CD14-positive monocyte (primary cell): Measurements from ENCODE around the gene TRIM33. TPM values are rescaled to one million over a fixed set of nuclear protein-coding genes. Genes with fewer than 3 reads are reported as not detected.
"Not testable (repeated sequence)": the region's sequence is repeated elsewhere in the genome, so short reads cannot be mapped to it uniquely, and the experiment has no call there.

Source experiments
- DNase-seq, 3 donors: peaks; one replicate each; pipeline ENCODE4 v3.0.0-alpha.2; 2011 to 2022
- H2AFZ ChIP-seq: 2 replicates; pipeline ENCODE4 v1.6.0; 2012; ENCODE audit warnings: mild to moderate bottlenecking, low read depth, low read length, inconsistent platforms; ENCODE audit not compliant: insufficient read depth, poor library complexity, severe bottlenecking
- H3K27ac ChIP-seq, 2 donors: 1 replicate in 1 of 2; 2 replicates in 1 of 2; pipeline ENCODE4 v1.5.1; 2012 to 2013; ENCODE audit warnings: low read length in 2 of 2, control low read depth in 1 of 2, inconsistent platforms in 1 of 2, low read depth in 1 of 2, mild to moderate bottlenecking in 1 of 2
- H3K27me3 ChIP-seq, 2 donors: one replicate each; pipeline versions ENCODE4 v1.6.0 to v1.6.1; 2011 to 2013; ENCODE audit warnings: low read length in 2 of 2; ENCODE audit not compliant: control insufficient read depth in 2 of 2, insufficient read depth in 2 of 2
- H3K36me3 ChIP-seq, 2 donors: replicated peaks in 1 of 2; 1 replicate in 1 of 2; 2 replicates in 1 of 2; pipeline versions ENCODE4 v1.5.1 to v1.6.1; 2012 to 2013; ENCODE audit warnings: low read length in 2 of 2, control low read depth in 1 of 2, inconsistent platforms in 1 of 2, mild to moderate bottlenecking in 1 of 2; ENCODE audit not compliant: insufficient read depth in 2 of 2, control insufficient read depth in 1 of 2
- H3K4me1 ChIP-seq, 2 donors: 1 replicate in 1 of 2; 2 replicates in 1 of 2; pipeline versions ENCODE4 v1.5.1 to v1.6.1; 2012 to 2013; ENCODE audit warnings: low read length in 2 of 2, control low read depth in 1 of 2, inconsistent platforms in 1 of 2, mild to moderate bottlenecking in 1 of 2, moderate library complexity in 1 of 2; ENCODE audit not compliant: insufficient read depth in 2 of 2, control insufficient read depth in 1 of 2
- H3K4me2 ChIP-seq: replicated peaks from 2 replicates; pipeline ENCODE3; 2012; ENCODE audit warnings: low read length, moderate library complexity, mild to moderate bottlenecking; ENCODE audit not compliant: poor library complexity, severe bottlenecking; ENCODE audit errors: extremely low read depth
- H3K4me3 ChIP-seq, 3 experiments: fragments of 200-600 bp in 1 of 3; sonication (generic) in 1 of 3; replicated peaks in 1 of 3; 1 replicate in 2 of 3; 2 replicates in 1 of 3; pipeline ENCODE4 v1.5.1; 2011 to 2013; ENCODE audit warnings: low read length in 3 of 3, mild to moderate bottlenecking in 3 of 3, control low read depth in 2 of 3, low read depth in 2 of 3, inconsistent platforms in 1 of 3, moderate library complexity in 1 of 3
- H3K79me2 ChIP-seq: 2 replicates; pipeline ENCODE4 v1.6.0; 2012; ENCODE audit warnings: mild to moderate bottlenecking, control low read depth, inconsistent platforms, low read length, moderate library complexity; ENCODE audit not compliant: insufficient read depth
- H3K9ac ChIP-seq: 2 replicates; pipeline ENCODE4 v1.6.0; 2017; ENCODE audit warnings: low read length, mild to moderate bottlenecking; ENCODE audit not compliant: insufficient read depth, poor library complexity, severe bottlenecking
- H3K9me3 ChIP-seq, 2 donors: replicated peaks in 1 of 2; 1 replicate in 1 of 2; 2 replicates in 1 of 2; pipeline versions ENCODE4 v1.5.1 to v1.6.1; 2012 to 2013; ENCODE audit warnings: low read length in 2 of 2, control low read depth in 1 of 2; ENCODE audit not compliant: control insufficient read depth in 1 of 2, insufficient read depth in 1 of 2
- H4K20me1 ChIP-seq: 2 replicates; pipeline ENCODE4 v1.6.0; 2012; ENCODE audit warnings: mild to moderate bottlenecking, low read length, control low read depth, moderate library complexity; ENCODE audit not compliant: insufficient read depth
- H3K27ac Mint-ChIP-seq, 7 donors: one replicate each; pipeline ENCODE4 v1.8.0; 2020; ENCODE audit warnings: mild to moderate bottlenecking in 7 of 7, mixed read lengths in 7 of 7, moderate library complexity in 6 of 7, inconsistent platforms in 2 of 7
- H3K27me3 Mint-ChIP-seq, 3 donors: one replicate each; pipeline ENCODE4 v1.8.0; 2021 to 2022; ENCODE audit warnings: low read depth in 3 of 3, mild to moderate bottlenecking in 3 of 3, mixed read lengths in 3 of 3, moderate library complexity in 3 of 3, inconsistent platforms in 1 of 3
- H3K36me3 Mint-ChIP-seq, 2 donors: one replicate each; pipeline ENCODE4 v1.8.0; 2020; ENCODE audit warnings: mixed read lengths in 2 of 2, inconsistent platforms in 1 of 2, mild to moderate bottlenecking in 1 of 2
- H3K4me1 Mint-ChIP-seq: one replicate; pipeline ENCODE4 v1.8.0; 2020; ENCODE audit warnings: mild to moderate bottlenecking, mixed read lengths
- H3K4me3 Mint-ChIP-seq, 2 donors: one replicate each; pipeline ENCODE4 v1.8.0; 2020; ENCODE audit warnings: mild to moderate bottlenecking in 2 of 2, mixed read lengths in 2 of 2, moderate library complexity in 1 of 2
- H3K9me3 Mint-ChIP-seq, 7 donors: one replicate each; pipeline ENCODE4 v1.8.0; 2020 to 2022; ENCODE audit warnings: mixed read lengths in 7 of 7, mild to moderate bottlenecking in 6 of 7, moderate library complexity in 6 of 7, inconsistent platforms in 2 of 7
- WGBS: methylation state at CpG from one replicate; pipeline ENCODE4 v1.1.5; 2013; ENCODE audit warnings: missing lambda C conversion rate; ENCODE audit not compliant: insufficient coverage; 5-methylcytosine and 5-hydroxymethylcytosine counted together
- intact Hi-C, 2 donors: fragments of 100-400 bp; cut with micrococcal nuclease; formaldehyde crosslinking; loops; one replicate each; pipeline versions ENCODE4 v1.15.0 to v1.15.1; 2023
- polyA plus RNA-seq, 3 donors: library from polyadenylated mRNA; depleted of rRNA in 1 of 3; unstranded in 2 of 3; stranded (reverse) in 1 of 3; fragments of 300-500 nt in 2 of 3; fragments of >200 nt in 1 of 3; fragmentation: Illumina TruSeq in 2 of 3; gene quantifications; 1 replicate in 2 of 3; 2 replicates in 1 of 3; pipeline ENCODE4 v1.2.3, GENCODE V29; 2012 to 2021
- TF ChIP-seq, protein P1 (sequence below): fragments of 200-600 bp; IDR thresholded peaks from one replicate; pipeline ENCODE4 v1.8.0; 2022; ENCODE audit warnings: antibody characterized with exemption, mild to moderate bottlenecking

TRIM33 gene
- polyA plus RNA-seq, 3 donors = 11.8 to 16.5 (median 13.7) TPM

DNA sequence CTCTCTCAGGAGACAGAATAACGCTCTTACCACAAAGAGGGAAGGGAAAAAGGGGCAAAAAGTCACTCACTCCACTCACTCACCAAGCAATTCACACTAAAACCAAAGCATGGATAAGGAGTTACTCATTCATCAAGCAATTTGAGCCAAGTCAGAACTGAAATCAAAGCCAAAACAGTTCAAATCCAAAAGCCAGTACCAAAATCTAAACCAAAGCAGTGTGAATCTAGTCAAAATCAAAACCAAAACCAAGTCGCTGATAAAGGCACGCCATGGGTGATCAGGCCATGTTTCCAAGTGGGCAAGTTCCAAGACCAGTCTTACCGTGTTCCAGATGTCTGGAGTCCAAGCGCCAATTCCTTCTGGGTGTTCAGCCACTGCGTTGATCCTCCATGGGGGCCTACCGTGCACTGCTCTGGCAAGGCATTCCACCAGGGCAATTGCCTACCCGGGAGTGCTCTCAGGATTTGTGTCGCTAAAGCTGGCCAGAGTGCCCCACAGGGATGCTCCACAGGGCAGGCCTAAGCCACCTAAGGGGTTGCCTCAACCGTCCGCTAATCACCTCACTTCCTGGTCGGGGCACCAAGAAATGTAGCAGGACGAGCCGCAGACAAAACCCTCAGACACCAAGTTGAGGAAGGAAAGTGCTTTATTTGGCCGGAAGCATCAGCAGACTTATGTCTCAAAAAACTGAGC lies 142.3 kb downstream of the TRIM33 start:
- DNase-seq = no peak
- Histone ChIP-seq H3K79me2 (no peaks in the 10 kb centered on the region), H3K4me3 (no peak overlapping the region), H3K4me2 (no peak overlapping the region), H3K27me3 (no peaks in the 10 kb centered on the region), H3K27ac (no peak overlapping the region), H2AFZ (no peak overlapping the region), H3K4me1 (peaks cover 6 to 7% of the 10 kb centered on the region in 2 donors), H4K20me1 (no peaks in the 10 kb centered on the region), H3K36me3 (no peaks in the 10 kb centered on the region), H3K9me3 (peaks cover 16% of the 10 kb centered on the region in 2 donors), H3K9ac (no peak overlapping the region)
- Mint-ChIP-seq H3K36me3 (no peaks in the 10 kb centered on the region), H3K27ac (peak overlapping the region in 1 of 7 donors; percentile 69), H3K4me1 (peaks cover 13% of the 10 kb centered on the region), H3K4me3 (no peak overlapping the region), H3K27me3 (peaks cover 1 to 4% (median 2%) of the 10 kb centered on the region in 3 donors), H3K9me3 (peaks cover 10 to 29% (median 24%) of the 10 kb centered on the region in 7 donors)
- 96% methylated on average over 14 of the region's 15 CpGs for WGBS
- intact Hi-C loops = no loop called here
- TF ChIP-seq, protein P1, sequence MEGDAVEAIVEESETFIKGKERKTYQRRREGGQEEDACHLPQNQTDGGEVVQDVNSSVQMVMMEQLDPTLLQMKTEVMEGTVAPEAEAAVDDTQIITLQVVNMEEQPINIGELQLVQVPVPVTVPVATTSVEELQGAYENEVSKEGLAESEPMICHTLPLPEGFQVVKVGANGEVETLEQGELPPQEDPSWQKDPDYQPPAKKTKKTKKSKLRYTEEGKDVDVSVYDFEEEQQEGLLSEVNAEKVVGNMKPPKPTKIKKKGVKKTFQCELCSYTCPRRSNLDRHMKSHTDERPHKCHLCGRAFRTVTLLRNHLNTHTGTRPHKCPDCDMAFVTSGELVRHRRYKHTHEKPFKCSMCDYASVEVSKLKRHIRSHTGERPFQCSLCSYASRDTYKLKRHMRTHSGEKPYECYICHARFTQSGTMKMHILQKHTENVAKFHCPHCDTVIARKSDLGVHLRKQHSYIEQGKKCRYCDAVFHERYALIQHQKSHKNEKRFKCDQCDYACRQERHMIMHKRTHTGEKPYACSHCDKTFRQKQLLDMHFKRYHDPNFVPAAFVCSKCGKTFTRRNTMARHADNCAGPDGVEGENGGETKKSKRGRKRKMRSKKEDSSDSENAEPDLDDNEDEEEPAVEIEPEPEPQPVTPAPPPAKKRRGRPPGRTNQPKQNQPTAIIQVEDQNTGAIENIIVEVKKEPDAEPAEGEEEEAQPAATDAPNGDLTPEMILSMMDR = no peak

DNA sequence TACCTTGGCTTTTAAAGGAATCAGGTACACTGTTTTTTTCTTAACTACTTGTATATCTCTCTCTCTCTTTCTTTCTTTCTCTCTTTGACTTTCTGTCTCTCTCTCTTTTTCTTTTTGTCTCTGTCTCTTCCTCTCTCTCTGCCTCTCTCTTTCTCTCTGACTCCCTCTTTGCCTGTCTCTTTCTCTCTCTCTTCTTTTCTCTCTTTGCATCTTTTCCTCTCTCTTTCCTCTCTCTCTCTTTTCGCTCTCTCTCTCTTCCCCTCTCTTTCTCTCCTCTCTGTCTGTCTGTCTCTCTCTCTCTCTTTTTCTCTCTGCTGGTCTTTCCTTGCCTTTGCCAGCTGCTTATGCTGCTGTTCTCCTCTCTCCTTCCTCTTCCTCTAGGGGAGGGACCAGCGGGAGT lies 143.2 kb downstream of the TRIM33 start:
- Mint-ChIP-seq H3K27ac (peak overlapping the region in 1 of 7 donors; percentile 31), H3K27me3 (peaks cover 1 to 4% (median 2%) of the 10 kb centered on the region in 3 donors), H3K9me3 (peaks cover 11 to 35% (median 26%) of the 10 kb centered on the region in 7 donors), H3K4me3 (no peak overlapping the region), H3K4me1 (peaks cover 13% of the 10 kb centered on the region), H3K36me3 (no peaks in the 10 kb centered on the region)
- Histone ChIP-seq H2AFZ (no peak overlapping the region), H3K27ac (no peak overlapping the region), H3K27me3 (no peaks in the 10 kb centered on the region), H3K4me3 (no peak overlapping the region), H3K4me2 (no peak overlapping the region), H4K20me1 (no peaks in the 10 kb centered on the region), H3K4me1 (peaks cover 6 to 7% of the 10 kb centered on the region in 2 donors), H3K36me3 (no peaks in the 10 kb centered on the region), H3K79me2 (no peaks in the 10 kb centered on the region), H3K9ac (no peak overlapping the region), H3K9me3 (peaks cover 21 to 23% of the 10 kb centered on the region in 2 donors)
- intact Hi-C loops = no loop called here
- TF ChIP-seq, protein P1 = no peak
- no peak for DNase-seq
- WGBS = 100% methylated on average over 1 of the region's 2 CpGs

DNA sequence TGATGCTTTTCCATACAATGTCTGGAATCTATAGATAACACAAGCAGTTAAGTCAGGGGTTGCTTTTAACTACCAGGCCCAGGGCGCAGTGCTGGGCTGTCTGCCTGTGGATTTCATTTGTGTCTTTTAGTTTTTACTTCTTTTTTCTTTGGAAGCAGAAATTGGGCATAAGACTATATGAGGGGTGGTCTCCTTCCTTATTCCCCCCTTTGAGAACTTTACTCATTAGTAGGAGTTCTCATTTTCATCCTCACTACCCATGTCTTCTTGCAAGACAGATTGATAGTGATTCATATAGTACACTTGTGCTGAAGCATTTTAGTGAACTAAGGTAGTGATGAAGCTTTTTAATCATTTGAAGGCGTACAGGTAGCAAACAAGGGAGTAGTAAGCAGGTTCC lies 147.8 kb downstream of the TRIM33 start:
- intact Hi-C loops, H3K27ac Mint-ChIP-seq, H3K4me1 ChIP-seq, H3K79me2 ChIP-seq, H2AFZ ChIP-seq, H3K4me2 ChIP-seq, H3K4me3 ChIP-seq, H3K4me3 Mint-ChIP-seq, H3K27ac ChIP-seq, H3K36me3 Mint-ChIP-seq, H3K9ac ChIP-seq, H4K20me1 ChIP-seq, H3K4me1 Mint-ChIP-seq, H3K36me3 ChIP-seq, DNase-seq, H3K27me3 Mint-ChIP-seq, H3K27me3 ChIP-seq: not testable (repeated sequence)
- peaks cover 20 to 57% (median 50%) of the 10 kb centered on the region in 7 donors for H3K9me3 Mint-ChIP-seq
- WGBS = no CpG with 5 or more reads among the region's 2 CpGs
- H3K9me3 ChIP-seq = peaks cover 38 to 40% of the 10 kb centered on the region in 2 donors
